HG03196 (cell line): ENCODE data around the gene TMEM131.

Source experiments
- ATAC-seq: cut with Tn5 transposase; IDR thresholded peaks from one replicate; pipeline ENCODE4 v1.9.1; 2021; ENCODE audit not compliant: unreplicated experiment

The TMEM131 gene

GRCh38 chr2:97766567-97766966, 229.2 kb downstream of the TMEM131 start:
- no peak for ATAC-seq

DNA sequence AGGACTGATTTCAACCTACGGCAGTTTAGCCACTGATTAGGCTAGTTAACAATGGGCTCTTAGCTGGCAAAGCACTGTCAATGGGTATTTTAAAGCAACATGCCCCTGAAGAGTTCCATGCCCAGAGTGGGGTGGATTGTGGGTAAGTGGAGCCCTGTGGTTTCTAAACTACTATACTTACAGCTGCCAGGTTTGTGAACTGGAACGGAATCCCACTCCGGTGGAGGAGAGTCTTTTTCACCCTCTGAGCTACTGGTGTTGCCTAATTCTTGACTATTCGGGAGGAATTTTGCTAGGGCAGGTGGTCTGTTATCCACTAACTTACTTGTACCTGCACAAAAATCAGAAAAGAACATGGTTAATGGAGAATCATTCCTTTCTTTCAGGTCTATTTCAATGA, 229.8 kb downstream of the TMEM131 start:
- ATAC-seq: no peak

DNA sequence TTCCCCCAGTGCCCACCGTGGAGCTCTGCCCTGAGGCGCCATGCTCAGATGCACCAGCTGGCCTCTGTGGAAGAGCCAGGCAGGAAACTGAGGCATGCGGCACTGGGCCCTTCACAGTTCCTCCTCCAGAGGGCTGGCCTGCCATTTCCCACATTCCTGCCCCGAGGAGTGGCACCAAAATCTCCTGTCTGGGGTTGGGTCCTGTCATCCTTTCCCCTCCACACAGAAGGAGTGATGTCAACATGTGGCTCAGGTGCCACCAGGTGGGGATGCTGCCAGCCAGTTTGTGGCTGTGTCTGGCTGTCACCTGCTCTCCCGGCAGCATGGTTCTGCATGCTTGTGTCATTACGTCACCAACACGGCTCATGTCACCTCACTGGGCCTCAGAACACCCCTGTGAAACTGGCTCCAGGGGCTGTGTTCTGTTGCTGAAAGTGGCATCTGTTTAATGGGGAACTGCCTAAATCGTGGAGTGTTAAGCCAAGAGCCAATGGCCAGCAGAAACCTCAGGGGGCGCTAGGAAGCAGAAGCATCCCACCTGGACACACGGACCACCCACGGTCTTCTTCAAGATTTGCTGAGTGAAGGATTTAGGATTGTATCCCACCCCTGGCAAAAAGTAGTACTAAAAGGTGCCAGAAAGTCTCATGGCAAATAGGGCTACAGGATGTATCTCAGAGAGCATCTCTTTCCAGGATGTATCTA, 231.0 kb downstream of the TMEM131 start:
- no peak for ATAC-seq

- no peak for ATAC-seq
These were observed 232.4 kb downstream of the TMEM131 start for GRCh38 chr2:97763176-97763845.

- no peak for ATAC-seq
These were observed 234.6 kb downstream of the TMEM131 start for GRCh38 chr2:97761192-97761591.

GRCh38 chr2:97760480-97761049, 235.2 kb downstream of the TMEM131 start:
- ATAC-seq: no peak

GRCh38 chr2:97759727-97760407, 235.9 kb downstream of the TMEM131 start:
- ATAC-seq: no peak

DNA sequence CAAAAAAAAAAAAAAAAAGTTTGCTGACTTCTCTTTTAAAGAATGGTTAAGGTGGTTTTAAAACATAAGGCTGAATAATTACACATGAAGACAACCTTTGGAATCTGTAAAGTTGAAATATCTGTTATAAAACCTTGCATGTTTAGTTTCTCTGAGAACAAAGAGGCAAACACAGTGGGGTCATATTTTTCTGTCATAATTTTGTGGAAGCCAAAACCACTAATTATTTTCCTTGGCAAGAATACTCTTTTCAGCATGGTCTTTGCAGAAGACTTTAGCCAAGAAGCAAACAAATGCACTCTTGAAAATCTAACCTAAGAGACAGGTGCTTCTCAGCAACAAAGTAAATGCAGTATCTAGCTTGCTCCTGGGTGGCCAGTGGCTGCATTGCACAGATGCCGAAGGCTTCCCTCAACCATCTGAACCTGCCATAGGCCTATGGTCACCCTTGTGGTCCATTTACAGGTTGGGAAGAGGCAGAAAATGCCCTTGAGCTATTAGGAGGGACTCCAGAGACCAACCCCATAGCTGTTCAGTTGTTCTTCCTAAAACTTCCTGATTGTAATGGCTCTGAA, 237.5 kb downstream of the TMEM131 start:
- no peak for ATAC-seq

DNA sequence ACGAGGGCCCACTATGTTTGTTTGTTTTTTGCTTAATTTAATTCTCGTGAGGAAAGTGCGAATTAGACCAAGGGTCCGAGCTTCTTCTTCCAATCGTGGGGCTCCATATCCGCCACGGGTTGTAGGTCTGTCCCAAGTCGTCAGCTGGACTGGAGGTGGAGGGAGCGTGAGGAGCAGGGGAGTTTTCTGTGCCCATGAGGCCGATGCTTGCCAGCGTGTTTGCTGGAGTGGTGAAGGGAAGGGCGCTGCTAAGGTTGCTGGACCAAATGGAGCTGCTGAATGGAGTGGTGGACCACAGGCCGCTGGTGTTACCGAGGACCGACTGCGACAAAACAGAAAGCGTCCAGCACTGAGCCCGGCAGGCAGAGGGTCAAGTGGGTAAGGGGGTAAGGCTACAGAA, 238.7 kb downstream of the TMEM131 start:
- no peak for ATAC-seq

GRCh38 chr2:97755491-97755890, 240.3 kb downstream of the TMEM131 start:
- no peak for ATAC-seq

GRCh38 chr2:97754690-97755346, 240.9 kb downstream of the TMEM131 start:
- ATAC-seq: no peak

- ATAC-seq: no peak
These were observed 243.1 kb downstream of the TMEM131 start for GRCh38 chr2:97752342-97753334.

GRCh38 chr2:97751752-97752151, 244.0 kb downstream of the TMEM131 start:
- ATAC-seq: no peak

- ATAC-seq: no peak
These were observed 245.7 kb downstream of the TMEM131 start for GRCh38 chr2:97750017-97750416.

DNA sequence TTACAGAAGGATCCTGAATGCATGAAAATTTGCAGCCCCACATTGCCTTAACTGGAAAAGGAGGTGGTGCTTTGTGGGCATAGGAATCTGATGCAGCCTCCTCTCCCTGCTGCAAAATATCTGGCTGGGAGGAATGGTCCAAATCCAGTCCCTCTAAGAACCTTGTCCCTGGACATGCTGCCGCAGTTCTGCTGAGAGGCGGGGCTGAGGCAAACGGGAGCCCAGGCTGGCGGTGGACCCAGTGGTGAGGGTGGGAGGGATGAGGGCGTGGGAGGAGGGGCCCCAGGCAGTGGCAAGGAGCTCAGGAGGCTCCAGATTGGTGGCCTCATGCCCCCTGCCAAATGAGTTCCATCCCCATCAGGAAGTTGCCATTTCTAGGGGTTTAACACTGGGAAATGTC, 246.2 kb downstream of the TMEM131 start:
- ATAC-seq: no peak

DNA sequence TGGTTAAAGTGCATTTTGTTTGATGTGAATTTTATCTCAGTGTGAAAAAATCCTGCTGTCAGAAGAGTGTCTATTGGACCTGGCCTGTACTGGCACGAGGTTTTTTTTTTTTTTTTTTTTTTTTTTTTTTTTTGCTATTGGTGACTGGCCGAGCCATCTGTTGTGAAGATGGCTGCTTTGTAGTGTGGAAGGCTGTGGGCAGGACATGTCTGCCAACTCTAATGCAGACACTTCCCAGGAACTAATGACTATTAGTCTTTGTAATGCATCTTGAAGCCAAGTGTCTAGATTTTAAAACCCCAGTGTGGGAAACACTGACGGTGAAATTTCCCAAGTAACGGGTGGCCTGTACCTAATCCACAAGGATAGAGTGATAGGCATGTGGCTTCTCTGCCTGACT, 248.0 kb downstream of the TMEM131 start:
- ATAC-seq: no peak

DNA sequence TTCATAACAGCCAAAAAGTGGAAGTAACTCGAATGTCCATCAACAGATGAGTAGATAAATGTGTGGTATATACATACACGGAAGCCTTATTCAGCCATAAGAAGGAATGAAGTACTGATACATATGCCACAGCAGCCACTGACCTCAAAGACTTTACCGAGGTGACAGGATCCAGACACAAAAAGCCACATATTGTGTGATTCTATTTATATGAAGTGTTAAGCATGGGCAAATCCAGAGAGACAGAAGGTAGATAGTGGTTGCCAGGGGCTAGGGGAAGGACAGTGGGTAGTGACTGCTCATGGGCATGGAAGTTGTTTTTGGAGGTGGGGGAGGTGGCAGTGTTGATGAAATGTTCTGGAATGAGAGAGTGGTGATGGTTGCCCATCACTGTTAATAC, 248.5 kb downstream of the TMEM131 start:
- no peak for ATAC-seq

DNA sequence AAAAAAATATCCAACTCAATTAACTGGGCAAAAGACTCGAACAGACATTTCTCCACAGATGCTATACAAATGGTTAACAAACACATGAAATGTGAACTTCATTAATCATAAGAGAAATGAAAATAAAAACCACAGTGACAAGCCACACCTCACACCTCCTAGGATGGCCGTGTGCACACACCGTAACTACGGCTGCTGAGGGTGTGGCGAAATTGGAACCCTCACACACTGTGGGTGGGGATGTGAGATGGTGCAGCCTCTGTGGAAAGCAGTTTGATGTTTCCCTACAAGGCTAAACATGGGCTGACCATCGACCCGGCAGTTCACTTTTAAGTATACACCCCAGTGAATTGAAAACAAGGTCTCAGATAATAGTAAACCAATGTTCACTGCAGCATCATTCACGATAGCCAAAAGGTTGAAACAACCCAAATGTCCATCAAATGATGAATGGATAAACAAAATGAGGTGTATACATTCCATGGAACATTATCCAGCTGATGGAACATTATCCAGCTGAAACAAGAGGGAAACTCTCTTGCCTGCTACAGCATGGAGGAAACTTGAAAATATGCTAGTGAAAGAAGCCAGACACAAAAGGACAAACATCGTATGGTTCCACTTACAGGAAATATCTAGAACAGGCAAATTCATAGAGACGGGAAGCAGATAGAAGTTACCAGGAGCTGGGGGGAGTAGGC, 250.1 kb downstream of the TMEM131 start:
- ATAC-seq: no peak

GRCh38 chr2:97743913-97744312, 251.8 kb downstream of the TMEM131 start:
- ATAC-seq: no peak
